Stimulated activated naive CD4-positive, alpha-beta T cell treated with Interleukin-2 at 50 U/mL for 16 hours (primary cell): ENCODE results near the gene PACSIN3.
"Not testable (repeated sequence)": the region's sequence is repeated elsewhere in the genome, so short reads cannot be mapped to it uniquely, and the experiment has no call there.

Experiments used
- DNase-seq: peaks from one replicate; lab custom pipeline; 2025; lab: John Stamatoyannopoulos, UW

Gene PACSIN3

GRCh38 chr11:47192111-47192510, 5.9 kb upstream of the PACSIN3 start:
- no peak for DNase-seq

GRCh38 chr11:47191137-47191536, 4.9 kb upstream of the PACSIN3 start:
- not testable (repeated sequence) for DNase-seq

GRCh38 chr11:47189100-47189834, 3.0 kb upstream of the PACSIN3 start:
- DNase-seq = no peak

- no peak for DNase-seq
Measured at GRCh38 chr11:47188259-47188658, 2.0 kb upstream of the PACSIN3 start.

GRCh38 chr11:47187723-47188122, 1.5 kb upstream of the PACSIN3 start:
- DNase-seq = no peak

- DNase-seq = peak; percentile 38
Measured at GRCh38 chr11:47186700-47187695, 764 bp upstream of the PACSIN3 start.

- no peak for DNase-seq
Measured at GRCh38 chr11:47185305-47186075, 744 bp downstream of the PACSIN3 start.

- DNase-seq = no peak
Measured at GRCh38 chr11:47184711-47185304, 1.4 kb downstream of the PACSIN3 start.

GRCh38 chr11:47183969-47184368, 2.3 kb downstream of the PACSIN3 start:
- DNase-seq = no peak

- DNase-seq = no peak
Measured at GRCh38 chr11:47183031-47183856, 3.0 kb downstream of the PACSIN3 start.

GRCh38 chr11:47182380-47182779, 3.9 kb downstream of the PACSIN3 start:
- no peak for DNase-seq

GRCh38 chr11:47181271-47181670, 5.0 kb downstream of the PACSIN3 start:
- DNase-seq = no peak

- no peak for DNase-seq
Measured at GRCh38 chr11:47180006-47180787, 6.0 kb downstream of the PACSIN3 start.

GRCh38 chr11:47179655-47179991, 6.6 kb downstream of the PACSIN3 start:
- peak; percentile 18 for DNase-seq

GRCh38 chr11:47178737-47179654, 7.2 kb downstream of the PACSIN3 start:
- DNase-seq = no peak

GRCh38 chr11:47178316-47178715, 7.9 kb downstream of the PACSIN3 start:
- no peak for DNase-seq

- no peak for DNase-seq
Measured at GRCh38 chr11:47177846-47178245, 8.4 kb downstream of the PACSIN3 start.

- peak; percentile 77 for DNase-seq
Measured at GRCh38 chr11:47177229-47177845, 8.9 kb downstream of the PACSIN3 start.
